IMR-90 (cell line): Measurements from ENCODE around the gene ST8SIA2. TPM values are rescaled to one million over a fixed set of nuclear protein-coding genes. Genes with fewer than 3 reads are reported as not detected.

Experiments
- ATAC-seq: fragments of 200-7000 bp; cut with Tn5 transposase; 2 replicates; pipeline ENCODE4 v1.9.1; 2020; ENCODE audit warnings: low read depth, mild to moderate bottlenecking, moderate library complexity
- BruUV-seq: library from RNA; stranded (reverse); fragments of 400-500 nt; replicated peaks from 2 replicates; lab custom pipeline; 2021; lab: Mats Ljungman, UMichigan
- CTCF ChIA-PET: fragments of 300-600 bp; formaldehyde crosslinking; extraction: SDS; loops from one replicate; lab custom pipeline; 2021; ENCODE audit warnings: antibody characterized with exemption; lab: Yijun Ruan, JAX
- POLR2A ChIA-PET: fragments of 300-600 bp; sonication (Branson Sonifier 250); formaldehyde crosslinking; loops from one replicate; lab custom pipeline; 2022; ENCODE audit warnings: antibody characterized with exemption; ENCODE audit not compliant: unreplicated experiment; lab: Charles Lee
- DNase-seq: peaks from one replicate; pipeline ENCODE4 v3.0.0; 2013
- H2AFZ ChIP-seq: replicated peaks from 2 replicates; pipeline ENCODE3; 2013; ENCODE audit warnings: low read length, mild to moderate bottlenecking; ENCODE audit not compliant: poor library complexity
- H2AK5ac ChIP-seq: 2 replicates; pipeline ENCODE4 v1.6.1; 2013; ENCODE audit warnings: low read depth, low read length, inconsistent platforms
- H2AK9ac ChIP-seq: replicated peaks from 2 replicates; pipeline ENCODE3; 2013; ENCODE audit warnings: mild to moderate bottlenecking, low read depth, low read length, moderate library complexity; ENCODE audit not compliant: poor library complexity
- H2BK120ac ChIP-seq: 2 replicates; pipeline ENCODE4 v1.6.1; 2013; ENCODE audit warnings: low read depth, low read length, inconsistent platforms
- H2BK15ac ChIP-seq: 3 replicates; pipeline ENCODE4 v1.6.1; 2013; ENCODE audit warnings: low read depth, low read length, inconsistent platforms
- H2BK20ac ChIP-seq: 2 replicates; pipeline ENCODE4 v1.6.1; 2013; ENCODE audit warnings: low read depth, mild to moderate bottlenecking, inconsistent platforms, low read length, moderate library complexity
- H2BK5ac ChIP-seq: 2 replicates; pipeline ENCODE4 v1.6.1; 2013; ENCODE audit warnings: mild to moderate bottlenecking, low read depth, low read length, inconsistent platforms; ENCODE audit not compliant: poor library complexity, severe bottlenecking
- H3K14ac ChIP-seq: replicated peaks from 2 replicates; pipeline ENCODE4 v1.6.1; 2013; ENCODE audit warnings: low read depth, low read length, inconsistent platforms
- H3K18ac ChIP-seq: 2 replicates; pipeline ENCODE4 v1.6.1; 2013; ENCODE audit warnings: low read depth, low read length, control low read depth
- H3K23ac ChIP-seq: 2 replicates; pipeline ENCODE4 v1.6.1; 2013; ENCODE audit warnings: low read depth, low read length, inconsistent platforms
- H3K27ac ChIP-seq: 2 replicates; pipeline ENCODE4 v1.5.1; 2013; ENCODE audit warnings: mild to moderate bottlenecking, control low read depth, low read length; ENCODE audit not compliant: insufficient read depth
- H3K27me3 ChIP-seq: 2 replicates; pipeline ENCODE4 v1.6.1; 2013; ENCODE audit warnings: low read length; ENCODE audit not compliant: control insufficient read depth, insufficient read depth
- H3K36me3 ChIP-seq: 2 replicates; pipeline ENCODE4 v1.6.1; 2013; ENCODE audit warnings: low read length, mixed read lengths; ENCODE audit not compliant: control insufficient read depth, insufficient read depth
- H3K4ac ChIP-seq: 2 replicates; pipeline ENCODE4 v1.6.1; 2013; ENCODE audit warnings: low read depth, low read length, inconsistent platforms
- H3K4me1 ChIP-seq: 2 replicates; pipeline ENCODE4 v1.6.1; 2013; ENCODE audit warnings: low read length, mixed read lengths; ENCODE audit not compliant: control insufficient read depth, insufficient read depth
- H3K4me2 ChIP-seq: 2 replicates; pipeline ENCODE4 v1.6.1; 2013; ENCODE audit warnings: low read depth, mild to moderate bottlenecking, control low read depth, low read length, moderate library complexity
- H3K4me3 ChIP-seq: 2 replicates; pipeline ENCODE4 v1.5.1; 2013; ENCODE audit warnings: low read depth, mild to moderate bottlenecking, control low read depth, low read length, moderate library complexity; ENCODE audit not compliant: insufficient read depth
- H3K56ac ChIP-seq: 2 replicates; pipeline ENCODE4 v1.6.1; 2013; ENCODE audit warnings: low read length, inconsistent platforms; ENCODE audit not compliant: insufficient read depth; ENCODE audit errors: extremely low read depth
- H3K79me1 ChIP-seq, 2 experiments: 2 replicates each; pipeline ENCODE4 v1.6.1; 2013; ENCODE audit warnings: low read length in 2 of 2, inconsistent platforms in 1 of 2, low read depth in 1 of 2
- H3K9ac ChIP-seq: 2 replicates; pipeline ENCODE4 v1.6.1; 2013; ENCODE audit warnings: low read depth, low read length, control low read depth
- H3K9me1 ChIP-seq: 2 replicates; pipeline ENCODE4 v1.6.1; 2013; ENCODE audit warnings: low read length, inconsistent platforms; ENCODE audit not compliant: insufficient read depth
- H3K9me3 ChIP-seq: 2 replicates; pipeline ENCODE4 v1.6.1; 2013; ENCODE audit warnings: low read length; ENCODE audit not compliant: control insufficient read depth, insufficient read depth
- H4K20me1 ChIP-seq: 2 replicates; pipeline ENCODE4 v1.6.1; 2013; ENCODE audit warnings: low read length, inconsistent platforms; ENCODE audit not compliant: insufficient read depth
- H4K5ac ChIP-seq: 2 replicates; pipeline ENCODE4 v1.6.1; 2013; ENCODE audit warnings: mild to moderate bottlenecking, low read depth, low read length, control low read depth
- H4K8ac ChIP-seq, 2 experiments: 2 replicates each; pipeline ENCODE4 v1.6.1; 2013; ENCODE audit warnings: low read depth in 2 of 2, low read length in 2 of 2, control low read depth in 1 of 2, inconsistent platforms in 1 of 2
- H4K91ac ChIP-seq: 2 replicates; pipeline ENCODE4 v1.6.1; 2013; ENCODE audit warnings: low read depth, low read length, inconsistent platforms; ENCODE audit not compliant: insufficient read depth
- BHLHE40 ChIP-seq: fragments of 150-350 bp; IDR thresholded peaks from 2 replicates; pipeline ENCODE4 v1.6.1; 2016; ENCODE audit warnings: mild to moderate bottlenecking, low read depth, low read length
- CTCF ChIP-seq: conservative IDR thresholded peaks from 2 replicates; pipeline ENCODE4 v1.5.1; 2012; ENCODE audit warnings: mild to moderate bottlenecking, low read depth, low read length, improper control_type of control experiment
- MAZ ChIP-seq: IDR thresholded peaks from 2 replicates; pipeline ENCODE4 v1.6.1; 2012; ENCODE audit warnings: low read depth, mild to moderate bottlenecking, low read length, improper control_type of control experiment, moderate library complexity, borderline replicate concordance
- NFE2L2 ChIP-seq: fragments of 150-350 bp; IDR thresholded peaks from 2 replicates; pipeline ENCODE4 v1.6.1; 2016; ENCODE audit warnings: low read depth, mild to moderate bottlenecking, low read length
- RFX5 ChIP-seq: IDR thresholded peaks from 2 replicates; pipeline ENCODE4 v1.8.0; 2012; ENCODE audit warnings: low read depth, mild to moderate bottlenecking, low read length, moderate library complexity
- WGBS, 2 experiments: methylation state at CpG; one replicate each; pipeline versions ENCODE4 v1.1.5 to v1.1.7; 2013; ENCODE audit warnings: missing lambda C conversion rate in 2 of 2; ENCODE audit not compliant: insufficient read length in 1 of 2; ENCODE audit errors: extremely low coverage in 2 of 2; 5-methylcytosine and 5-hydroxymethylcytosine counted together
- dilution Hi-C: fragments of 300-500 bp; cut with HindIII; formaldehyde crosslinking; loops from one replicate; pipeline ENCODE4 v1.14.3; 2018; ENCODE audit warnings: low sequenced_read_pairs; ENCODE audit not compliant: unreplicated experiment
- in situ Hi-C: fragments of 300-500 bp; cut with MboI; formaldehyde crosslinking; loops from 3 replicates; pipeline ENCODE4 v1.14.3; 2019; ENCODE audit warnings: low sequenced_read_pairs, inconsistent platforms, mixed read lengths
- intact Hi-C: fragments of 100-400 bp; cut with micrococcal nuclease; formaldehyde crosslinking; loops from 2 replicates; pipeline ENCODE4 v1.10.0; 2022
- polyA plus RNA-seq, 3 experiments: library from polyadenylated mRNA; depleted of rRNA; stranded (reverse); fragments of >200 nt; gene quantifications; 2 replicates each; pipeline ENCODE4 v1.2.3, GENCODE V29; 2012; ENCODE audit warnings: low replicate concordance in 1 of 3
- total RNA-seq: library from RNA; depleted of rRNA; stranded (reverse); fragments of >200 nt; gene quantifications from 2 replicates; pipeline ENCODE4 v1.2.3, GENCODE V29; 2012

ST8SIA2 gene
- total and polyA plus RNA-seq, 2 of the 4 experiments (the other 2 are of a cell fraction): not detected

GRCh38 chr15:92395098-92395635, 1.5 kb downstream of the ST8SIA2 start:
- ChIA-PET CTCF (no interaction called here), POLR2A (no interaction called here)
- Histone ChIP-seq H3K79me1 (no peaks in the 10 kb centered on the region), H4K91ac (no peak overlapping the region), H2AK9ac (no peak overlapping the region), H2AFZ (no peak overlapping the region), H3K27me3 (peaks cover 25% of the 10 kb centered on the region), H3K4ac (no peak overlapping the region), H2BK15ac (no peak overlapping the region), H4K5ac (no peak overlapping the region), H4K8ac (no peak overlapping the region), H3K9me1 (no peaks in the 10 kb centered on the region), H3K23ac (no peak overlapping the region), H4K20me1 (no peaks in the 10 kb centered on the region), H3K27ac (no peak overlapping the region), H3K14ac (no peak overlapping the region), H3K4me2 (no peak overlapping the region), H3K18ac (no peak overlapping the region), H2BK20ac (no peak overlapping the region), H3K36me3 (no peaks in the 10 kb centered on the region), H2BK120ac (no peak overlapping the region), H3K4me1 (no peaks in the 10 kb centered on the region), H2BK5ac (no peak overlapping the region), H3K9me3 (no peaks in the 10 kb centered on the region), H3K56ac (no peak overlapping the region), H3K9ac (no peak overlapping the region), H3K4me3 (no peak overlapping the region), H2AK5ac (no peak overlapping the region)
- in situ Hi-C loops (no loop called here), intact Hi-C loops (no loop called here), dilution Hi-C loops (no loop called here)
- 22% methylated on average over 9 of the region's 22 CpGs; no CpG with 5 or more reads in 1 of the 2 experiments for WGBS, 2 experiments
- TF ChIP-seq MAZ (no peak), BHLHE40 (no peak), CTCF (no peak), RFX5 (no peak), NFE2L2 (no peak)
- ATAC-seq (no peak), DNase-seq (no peak)
- BruUV-seq: no TSS peak
